GM12891 (cell line): ENCODE data around the gene OR52A1.
"Not testable (repeated sequence)": the region's sequence is repeated elsewhere in the genome, so short reads cannot be mapped to it uniquely, and the experiment has no call there.

ENCODE experiments used
- DNase-seq: peaks from one replicate; pipeline ENCODE4 v3.0.0; 2011; ENCODE audit warnings: low spot score; ENCODE audit not compliant: insufficient read length
- FAIRE-seq: peaks from 2 replicates; lab custom pipeline; 2011; peaks lifted over from hg19 to GRCh38; lab: Jason Lieb, UNC
- PAX5 ChIP-seq: IDR thresholded peaks from 2 replicates; pipeline ENCODE4 v1.6.1; 2011; ENCODE audit warnings: low read length, moderate library complexity, mild to moderate bottlenecking; ENCODE audit not compliant: insufficient read depth, severe bottlenecking
- POLR2A ChIP-seq: IDR thresholded peaks from 2 replicates; pipeline ENCODE4 v1.6.1; 2011; ENCODE audit warnings: low read depth, low read length, control low read depth
- POLR2AphosphoS5 ChIP-seq: IDR thresholded peaks from 2 replicates; pipeline ENCODE4 v1.6.1; 2011; ENCODE audit warnings: low read depth, low read length, control low read depth
- POU2F2 ChIP-seq: IDR thresholded peaks from 2 replicates; pipeline ENCODE4 v1.6.1; 2011; ENCODE audit warnings: low read depth, mild to moderate bottlenecking, control low read depth, low read length, moderate library complexity
- SPI1 ChIP-seq: IDR thresholded peaks from 2 replicates; pipeline ENCODE4 v1.6.1; 2011; ENCODE audit warnings: low read depth, low read length, control low read depth
- TAF1 ChIP-seq: IDR thresholded peaks from 2 replicates; pipeline ENCODE4 v1.6.1; 2011; ENCODE audit warnings: low read depth, low read length, control low read depth

The OR52A1 gene

GRCh38 chr11:5178046-5178837 lies 23.7 kb upstream of the OR52A1 start:
- TF ChIP-seq SPI1 = no peak
- no peak for TF ChIP-seq TAF1
- TF ChIP-seq PAX5 = no peak
- no peak for TF ChIP-seq POU2F2
- no peak for TF ChIP-seq POLR2AphosphoS5
- no peak for TF ChIP-seq POLR2A
- DNase-seq (no peak), FAIRE-seq (no peak)

- FAIRE-seq (no peak), DNase-seq (no peak)
These were observed 20.4 kb upstream of the OR52A1 start for GRCh38 chr11:5174934-5175333.

GRCh38 chr11:5171856-5172255 lies 17.3 kb upstream of the OR52A1 start:
- FAIRE-seq (no peak), DNase-seq (no peak)
- TF ChIP-seq PAX5 (no peak), POLR2AphosphoS5 (no peak), TAF1 (no peak), POLR2A (no peak), SPI1 (no peak)

More at GRCh38 chr11:5174934-5175333, 20.4 kb upstream of the OR52A1 start:
- TF ChIP-seq POLR2AphosphoS5 (no peak), TAF1 (no peak), POLR2A (no peak)

GRCh38 chr11:5165898-5166297 lies 11.3 kb upstream of the OR52A1 start:
- FAIRE-seq, DNase-seq: not testable (repeated sequence)

- not testable (repeated sequence) for DNase-seq, FAIRE-seq
These were observed 10.2 kb upstream of the OR52A1 start for GRCh38 chr11:5164807-5165206.

- not testable (repeated sequence) for FAIRE-seq, DNase-seq
These were observed 6.5 kb upstream of the OR52A1 start for GRCh38 chr11:5161045-5161444.

- DNase-seq, FAIRE-seq: not testable (repeated sequence)
These were observed 5.7 kb upstream of the OR52A1 start for GRCh38 chr11:5160217-5160616.

- no peak for TF ChIP-seq POLR2AphosphoS5
- no peak for TF ChIP-seq PAX5
- DNase-seq (no peak), FAIRE-seq (no peak)
These were observed 5.2 kb upstream of the OR52A1 start for GRCh38 chr11:5159806-5160205.

GRCh38 chr11:5153574-5154431 lies 754 bp downstream of the OR52A1 start:
- TF ChIP-seq TAF1 = no peak
- no peak for TF ChIP-seq SPI1
- no peak for TF ChIP-seq POLR2AphosphoS5
- no peak for TF ChIP-seq PAX5
- TF ChIP-seq POLR2A = no peak
- no peak for TF ChIP-seq POU2F2
- no peak for FAIRE-seq
- no peak for DNase-seq

GRCh38 chr11:5151713-5152153 lies 2.8 kb downstream of the OR52A1 start:
- DNase-seq = no peak
- no peak for TF ChIP-seq PAX5
- no peak for TF ChIP-seq POU2F2
- TF ChIP-seq POLR2A = no peak
- no peak for FAIRE-seq

- not testable (repeated sequence) for FAIRE-seq
These were observed 10.4 kb downstream of the OR52A1 start for GRCh38 chr11:5144206-5144605.

GRCh38 chr11:5137996-5138395 lies 16.6 kb downstream of the OR52A1 start, which contains the start of gene OR52A5:
Gene OR52A5, minus strand, starts transcription at chr11:5138356. Its CDS starts 5,714 bp downstream, at chr11:5132642.
- no peak for TF ChIP-seq PAX5
- no peak for FAIRE-seq
- no peak for DNase-seq

More at GRCh38 chr11:5144206-5144605, 10.4 kb downstream of the OR52A1 start:
- DNase-seq = not testable (repeated sequence)
